Measurements from ENCODE around the gene SLC4A11.

DNA sequence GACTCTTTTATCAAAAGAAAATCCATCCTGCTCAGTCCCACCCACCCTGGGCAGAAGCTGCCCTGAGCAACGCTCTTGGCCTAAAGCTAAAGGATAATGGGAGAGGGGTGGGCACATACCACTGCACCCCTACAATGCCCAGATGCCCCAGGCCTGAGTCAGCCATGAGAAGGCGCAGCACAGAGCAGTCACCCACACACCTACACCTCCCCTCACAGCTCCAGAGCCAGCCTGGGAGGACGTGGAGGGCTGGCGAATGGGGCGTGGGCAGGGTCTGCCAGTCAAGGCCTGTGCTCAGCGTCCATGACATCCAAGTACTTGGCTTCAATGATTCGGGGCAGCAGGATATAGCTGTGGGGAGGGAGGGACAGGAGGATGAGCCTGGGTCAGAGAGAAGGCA, 11.5 kb downstream of the SLC4A11 start:
- no peak for TF ChIP-seq POLR2A (IDR thresholded peaks at IDR 0.05; ENCODE audit: low read depth, low read length)
- TF ChIP-seq POU2F2 (IDR thresholded peaks at IDR 0.05; ENCODE audit: low read depth, low read length), result no peak
